ENCODE results near the gene CNTN3.

- no peak for TF ChIP-seq CTCF (conservative IDR thresholded peaks at IDR 0.05)
- no peak for TF ChIP-seq EZH2 (IDR thresholded peaks at IDR 0.05; ENCODE audit: low read depth)
These were observed 1.4 kb downstream of the CNTN3 start for GRCh38 chr3:74613060-74613459.

All from PC-9 (cell line).